ENCODE data around the gene CRYGN. TPM values are rescaled to one million over a fixed set of nuclear protein-coding genes. Genes with fewer than 3 reads are reported as not detected.

The CRYGN gene
- total and polyA plus RNA-seq, 2 donors from 2014 or later, result 0.22 TPM; not detected in 1

GRCh38 chr7:151433721-151434400 lies 6.1 kb downstream of the CRYGN start:
- Histone ChIP-seq H3K4me1 (ENCODE audit: control insufficient read depth in 2 of 3, insufficient read depth in 2 of 3, low read depth in 1 of 3, low read length in 3 of 3) (peaks cover 0 to 8% (median 6%) of the 10 kb centered on the region in 3 donors), H3K27me3 (ENCODE audit: control insufficient read depth, insufficient read depth, low read length) (no peaks in the 10 kb centered on the region), H3K9me3 (ENCODE audit: control insufficient read depth in 2 of 3, insufficient read depth in 1 of 3, low read length in 3 of 3) (no peaks in the 10 kb centered on the region), H3K4me3 (ENCODE audit: low read length in 3 of 3) (no peak overlapping the region), H3K36me3 (ENCODE audit: control insufficient read depth in 2 of 3, insufficient read depth in 3 of 3, low read length in 3 of 3) (no peaks in the 10 kb centered on the region), H3K27ac (ENCODE audit: low read depth in 2 of 2, low read length in 2 of 2) (no peak overlapping the region), H3K9ac (ENCODE audit: low read length in 3 of 3) (no peak overlapping the region)
- intact Hi-C loops (cut with DNase I), result no loop called here
- DNase-seq (peak in 1 of 5 donors; percentile 39), FAIRE-seq (no peak)
- TF ChIP-seq, protein P1, sequence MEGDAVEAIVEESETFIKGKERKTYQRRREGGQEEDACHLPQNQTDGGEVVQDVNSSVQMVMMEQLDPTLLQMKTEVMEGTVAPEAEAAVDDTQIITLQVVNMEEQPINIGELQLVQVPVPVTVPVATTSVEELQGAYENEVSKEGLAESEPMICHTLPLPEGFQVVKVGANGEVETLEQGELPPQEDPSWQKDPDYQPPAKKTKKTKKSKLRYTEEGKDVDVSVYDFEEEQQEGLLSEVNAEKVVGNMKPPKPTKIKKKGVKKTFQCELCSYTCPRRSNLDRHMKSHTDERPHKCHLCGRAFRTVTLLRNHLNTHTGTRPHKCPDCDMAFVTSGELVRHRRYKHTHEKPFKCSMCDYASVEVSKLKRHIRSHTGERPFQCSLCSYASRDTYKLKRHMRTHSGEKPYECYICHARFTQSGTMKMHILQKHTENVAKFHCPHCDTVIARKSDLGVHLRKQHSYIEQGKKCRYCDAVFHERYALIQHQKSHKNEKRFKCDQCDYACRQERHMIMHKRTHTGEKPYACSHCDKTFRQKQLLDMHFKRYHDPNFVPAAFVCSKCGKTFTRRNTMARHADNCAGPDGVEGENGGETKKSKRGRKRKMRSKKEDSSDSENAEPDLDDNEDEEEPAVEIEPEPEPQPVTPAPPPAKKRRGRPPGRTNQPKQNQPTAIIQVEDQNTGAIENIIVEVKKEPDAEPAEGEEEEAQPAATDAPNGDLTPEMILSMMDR (IDR thresholded peaks at IDR 0.05; ENCODE audit: borderline replicate concordance, extremely low read depth, insufficient read depth), result no peak

GRCh38 chr7:151432658-151433521 lies 7.1 kb downstream of the CRYGN start:
- no peak overlapping the region for H3K9ac ChIP-seq (ENCODE audit: low read length in 3 of 3)
- no peaks in the 10 kb centered on the region for H3K27me3 ChIP-seq (ENCODE audit: control insufficient read depth, insufficient read depth, low read length)
- no peak for FAIRE-seq
- H3K27ac ChIP-seq (ENCODE audit: low read depth in 2 of 2, low read length in 2 of 2), result no peak overlapping the region
- peak in 2 of 5 donors; percentile 40 to 55 for DNase-seq
- no peaks in the 10 kb centered on the region for H3K9me3 ChIP-seq (ENCODE audit: control insufficient read depth in 2 of 3, insufficient read depth in 1 of 3, low read length in 3 of 3)
- intact Hi-C loops (cut with DNase I), result no loop called here
- peaks cover 0 to 8% (median 6%) of the 10 kb centered on the region in 3 donors for H3K4me1 ChIP-seq (ENCODE audit: control insufficient read depth in 2 of 3, insufficient read depth in 2 of 3, low read depth in 1 of 3, low read length in 3 of 3)
- H3K4me3 ChIP-seq (ENCODE audit: low read length in 3 of 3), result no peak overlapping the region
- TF ChIP-seq, protein P1 (IDR thresholded peaks at IDR 0.05; ENCODE audit: borderline replicate concordance, extremely low read depth, insufficient read depth), result no peak
- no peaks in the 10 kb centered on the region for H3K36me3 ChIP-seq (ENCODE audit: control insufficient read depth in 2 of 3, insufficient read depth in 3 of 3, low read length in 3 of 3)

GRCh38 chr7:151431768-151432311 lies 8.1 kb downstream of the CRYGN start:
- Histone ChIP-seq H3K4me3 (ENCODE audit: low read length in 3 of 3) (no peak overlapping the region), H3K9me3 (ENCODE audit: control insufficient read depth in 2 of 3, insufficient read depth in 1 of 3, low read length in 3 of 3) (no peaks in the 10 kb centered on the region), H3K36me3 (ENCODE audit: control insufficient read depth in 2 of 3, insufficient read depth in 3 of 3, low read length in 3 of 3) (no peaks in the 10 kb centered on the region), H3K4me1 (ENCODE audit: control insufficient read depth in 2 of 3, insufficient read depth in 2 of 3, low read depth in 1 of 3, low read length in 3 of 3) (peaks cover 0 to 8% (median 8%) of the 10 kb centered on the region in 3 donors), H3K27me3 (ENCODE audit: control insufficient read depth, insufficient read depth, low read length) (no peaks in the 10 kb centered on the region), H3K9ac (ENCODE audit: low read length in 3 of 3) (no peak overlapping the region), H3K27ac (ENCODE audit: low read depth in 2 of 2, low read length in 2 of 2) (no peak overlapping the region)
- TF ChIP-seq, protein P1 (IDR thresholded peaks at IDR 0.05; ENCODE audit: borderline replicate concordance, extremely low read depth, insufficient read depth), result no peak
- intact Hi-C loops (cut with DNase I), result no loop called here
- DNase-seq, result no peak
- no peak for FAIRE-seq
